Tibial nerve (tissue), 4 donors: ENCODE measurements around the gene NOTCH1.

ENCODE experiments used
- CTCF ChIP-seq, 5 experiments: fragments of 200-600 bp in 3 of 5; fragments of 450-650 bp in 2 of 5; sonication (generic) in 3 of 5; IDR thresholded peaks; one replicate each; pipeline ENCODE4 v1.5.1; 2016 to 2019; ENCODE audit warnings: antibody characterized with exemption in 5 of 5, mild to moderate bottlenecking in 3 of 5, moderate library complexity in 2 of 5
- EP300 ChIP-seq, 2 donors: sonication (generic); formaldehyde crosslinking; IDR thresholded peaks; one replicate each; pipeline ENCODE4 v1.6.1; 2017; ENCODE audit warnings: antibody characterized with exemption in 2 of 2, mild to moderate bottlenecking in 1 of 2
- POLR2A ChIP-seq, 2 donors: fragments of 450-650 bp; IDR thresholded peaks; one replicate each; pipeline ENCODE4 v1.6.1; 2017; ENCODE audit warnings: antibody characterized with exemption in 2 of 2, mild to moderate bottlenecking in 2 of 2, moderate library complexity in 2 of 2

GRCh38 chr9:136585531-136586120 is 39.8 kb upstream of the NOTCH1 start:
- no peak for TF ChIP-seq CTCF (IDR thresholded peaks at IDR 0.05)
- TF ChIP-seq EP300 (IDR thresholded peaks at IDR 0.05) = no peak
- TF ChIP-seq POLR2A (IDR thresholded peaks at IDR 0.05) = no peak
